Measurements from ENCODE around the gene ARMC2. TPM values are rescaled to one million over a fixed set of nuclear protein-coding genes. Genes with fewer than 3 reads are reported as not detected.

The ARMC2 gene
- total RNA-seq, 1 donor from 2014 or later = 0.26 TPM

DNA sequence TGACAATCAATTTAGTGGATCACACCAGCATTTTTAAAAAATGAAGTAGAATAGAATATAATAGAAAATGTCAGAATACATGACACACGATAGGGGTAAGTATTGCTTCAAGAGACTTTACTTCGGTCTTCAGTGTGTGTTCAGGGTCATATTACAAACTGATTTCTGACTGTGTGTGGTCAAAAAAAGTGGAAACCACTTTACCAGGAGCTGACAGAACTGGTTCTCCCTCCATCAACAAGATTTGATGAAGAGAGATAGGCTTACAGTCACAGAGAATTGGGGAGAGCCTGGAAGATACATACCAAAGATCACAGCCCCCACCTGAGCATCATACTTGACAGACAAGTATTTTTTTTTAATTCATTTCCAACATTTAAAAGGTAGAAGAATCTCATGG lies 21.7 kb downstream of the ARMC2 start:
- no peak for FAIRE-seq

DNA sequence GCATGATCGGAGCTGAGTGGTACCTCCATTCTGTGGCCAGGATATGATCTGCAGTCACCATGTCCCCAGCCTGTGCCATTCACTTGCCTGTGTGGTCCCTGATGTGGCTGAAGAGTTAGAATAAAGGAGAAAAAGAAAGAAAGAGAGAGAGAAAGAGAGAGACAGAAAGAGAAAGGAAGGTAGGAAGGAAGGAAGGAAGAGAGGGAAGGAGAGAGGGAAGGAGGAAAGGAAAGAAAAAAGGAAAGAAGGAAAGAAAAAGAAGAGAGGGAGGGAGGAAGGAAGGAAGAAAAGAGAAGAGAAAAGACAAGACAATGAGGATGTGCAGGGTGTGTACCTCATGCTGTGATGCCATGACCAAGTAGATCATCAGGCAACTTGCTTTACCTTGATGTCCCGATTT lies 22.1 kb downstream of the ARMC2 start:
- FAIRE-seq (no peak), DNase-seq (ENCODE audit: low read depth) (no peak)
- Histone ChIP-seq H3K4me3 (ENCODE audit: low read depth, low read length) (no peak overlapping the region), H3K36me3 (ENCODE audit: control insufficient read depth, insufficient read depth, low read length) (no peaks in the 10 kb centered on the region), H3K27me3 (ENCODE audit: control insufficient read depth, insufficient read depth, low read length) (no peaks in the 10 kb centered on the region)
- no peak for TF ChIP-seq CTCF (IDR thresholded peaks at IDR 0.05; ENCODE audit: insufficient read depth, low read length, severe bottlenecking)

More for the DNA sequence above, 21.7 kb downstream of the ARMC2 start:
- no peak overlapping the region for H3K4me3 ChIP-seq (ENCODE audit: low read depth, low read length)
- no peak for TF ChIP-seq CTCF (IDR thresholded peaks at IDR 0.05; ENCODE audit: insufficient read depth, low read length, severe bottlenecking)
- H3K36me3 ChIP-seq (ENCODE audit: control insufficient read depth, insufficient read depth, low read length) = no peaks in the 10 kb centered on the region
- no peak for DNase-seq (ENCODE audit: low read depth)
- no peaks in the 10 kb centered on the region for H3K27me3 ChIP-seq (ENCODE audit: control insufficient read depth, insufficient read depth, low read length)

DNA sequence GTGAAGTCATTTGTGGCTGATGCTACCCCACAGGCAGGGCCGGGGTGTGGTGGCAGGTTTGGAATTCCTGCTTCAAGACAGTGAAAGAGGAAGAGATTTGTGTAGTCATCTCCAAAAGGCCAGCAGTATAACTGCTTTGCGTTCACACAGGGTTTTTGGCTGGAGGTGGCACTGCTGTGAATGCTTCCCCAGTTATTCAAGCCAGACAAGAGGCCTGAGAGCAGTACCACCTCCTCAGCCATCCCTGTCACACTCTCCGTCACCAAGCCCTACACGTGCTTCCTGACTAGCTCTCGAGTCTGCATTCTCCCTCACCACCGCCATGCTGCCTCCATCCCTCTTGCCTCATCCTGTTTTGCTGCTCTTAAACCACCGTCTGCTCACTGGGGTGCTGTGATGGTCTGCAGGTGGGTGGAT lies 23.9 kb downstream of the ARMC2 start:
- FAIRE-seq (no peak), DNase-seq (ENCODE audit: low read depth) (no peak)
- Histone ChIP-seq H3K36me3 (ENCODE audit: control insufficient read depth, insufficient read depth, low read length) (no peaks in the 10 kb centered on the region), H3K27me3 (ENCODE audit: control insufficient read depth, insufficient read depth, low read length) (no peaks in the 10 kb centered on the region), H3K4me3 (ENCODE audit: low read depth, low read length) (no peak overlapping the region)
- TF ChIP-seq CTCF (IDR thresholded peaks at IDR 0.05; ENCODE audit: insufficient read depth, low read length, severe bottlenecking) = no peak

DNA sequence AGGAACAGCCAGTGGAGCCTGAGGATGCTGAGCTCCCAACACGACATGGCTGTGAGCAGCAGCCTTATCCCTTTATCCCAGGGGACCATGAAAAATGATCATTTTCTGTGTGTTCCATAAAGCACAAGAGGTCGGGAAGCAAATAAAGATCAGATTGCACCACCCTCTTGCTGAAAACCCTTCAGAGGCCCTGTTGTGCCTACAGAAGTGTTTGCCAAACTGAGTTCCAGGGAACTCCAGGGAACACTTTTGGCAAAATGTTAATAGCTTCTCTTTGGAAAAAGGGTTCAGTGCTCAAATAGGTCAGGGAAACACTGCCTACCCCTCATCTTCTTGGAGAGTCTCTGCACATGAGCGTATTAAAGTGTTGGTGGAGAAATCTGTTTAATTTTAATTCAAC lies 24.4 kb downstream of the ARMC2 start:
- FAIRE-seq = no peak
- no peak overlapping the region for H3K4me3 ChIP-seq (ENCODE audit: low read depth, low read length)
- TF ChIP-seq CTCF (IDR thresholded peaks at IDR 0.05; ENCODE audit: insufficient read depth, low read length, severe bottlenecking) = no peak
- H3K36me3 ChIP-seq (ENCODE audit: control insufficient read depth, insufficient read depth, low read length) = no peaks in the 10 kb centered on the region
- DNase-seq (ENCODE audit: low read depth) = no peak
- H3K27me3 ChIP-seq (ENCODE audit: control insufficient read depth, insufficient read depth, low read length) = no peaks in the 10 kb centered on the region

DNA sequence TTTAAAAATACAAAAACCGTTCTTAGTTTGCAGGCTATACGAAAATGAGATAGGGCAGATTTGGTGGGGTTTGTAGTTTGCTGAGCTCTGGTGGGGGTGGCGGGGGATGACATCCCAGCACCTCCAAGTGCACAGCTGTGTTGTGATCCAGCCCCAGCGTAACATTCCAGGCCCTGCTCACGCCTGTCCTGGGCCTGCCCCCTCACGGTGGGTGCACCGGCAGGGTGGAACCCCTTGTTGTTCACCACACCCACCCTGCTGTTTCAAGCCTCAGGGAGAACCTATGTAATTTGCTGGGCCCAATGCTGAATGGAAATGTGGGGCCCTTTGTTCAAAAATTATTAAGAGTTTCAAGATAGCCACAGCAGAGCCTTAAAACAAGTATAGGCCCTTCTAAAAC lies 25.0 kb downstream of the ARMC2 start:
- no peak for TF ChIP-seq CTCF (IDR thresholded peaks at IDR 0.05; ENCODE audit: insufficient read depth, low read length, severe bottlenecking)
- H3K4me3 ChIP-seq (ENCODE audit: low read depth, low read length) = no peak overlapping the region

DNA sequence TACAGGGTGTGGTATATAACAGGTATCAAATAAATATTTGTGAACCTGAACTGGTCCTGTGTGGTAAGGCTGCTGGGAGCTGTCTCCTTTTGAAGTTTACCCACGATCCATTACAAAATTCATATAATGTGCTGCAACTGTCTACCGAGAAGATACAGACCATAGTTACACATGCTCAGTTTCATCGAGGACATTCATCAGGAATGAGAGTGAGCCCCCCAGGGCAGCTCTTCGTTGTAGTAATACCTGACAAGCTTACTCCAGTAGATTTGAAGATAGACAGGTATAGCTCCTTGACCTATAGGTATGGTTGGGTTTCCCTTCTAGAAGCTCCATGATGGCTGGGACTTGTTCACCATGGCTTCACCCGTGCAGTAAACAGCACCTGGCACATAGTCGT lies 25.7 kb downstream of the ARMC2 start:
- FAIRE-seq (no peak), DNase-seq (ENCODE audit: low read depth) (no peak)
- Histone ChIP-seq H3K27me3 (ENCODE audit: control insufficient read depth, insufficient read depth, low read length) (no peaks in the 10 kb centered on the region), H3K4me3 (ENCODE audit: low read depth, low read length) (no peak overlapping the region), H3K36me3 (ENCODE audit: control insufficient read depth, insufficient read depth, low read length) (no peaks in the 10 kb centered on the region)
- TF ChIP-seq CTCF (IDR thresholded peaks at IDR 0.05; ENCODE audit: insufficient read depth, low read length, severe bottlenecking) = no peak

More for the DNA sequence above, 25.0 kb downstream of the ARMC2 start:
- Histone ChIP-seq H3K27me3 (ENCODE audit: control insufficient read depth, insufficient read depth, low read length) (no peaks in the 10 kb centered on the region), H3K36me3 (ENCODE audit: control insufficient read depth, insufficient read depth, low read length) (no peaks in the 10 kb centered on the region)
- DNase-seq (ENCODE audit: low read depth) (no peak), FAIRE-seq (no peak)
